HG03196 (cell line): ENCODE measurements around the gene SAMHD1.
"Not testable (repeated sequence)": the region's sequence is repeated elsewhere in the genome, so short reads cannot be mapped to it uniquely, and the experiment has no call there.

Experiments
- ATAC-seq: cut with Tn5 transposase; IDR thresholded peaks from one replicate; pipeline ENCODE4 v1.9.1; 2021; ENCODE audit not compliant: unreplicated experiment

Gene SAMHD1

DNA sequence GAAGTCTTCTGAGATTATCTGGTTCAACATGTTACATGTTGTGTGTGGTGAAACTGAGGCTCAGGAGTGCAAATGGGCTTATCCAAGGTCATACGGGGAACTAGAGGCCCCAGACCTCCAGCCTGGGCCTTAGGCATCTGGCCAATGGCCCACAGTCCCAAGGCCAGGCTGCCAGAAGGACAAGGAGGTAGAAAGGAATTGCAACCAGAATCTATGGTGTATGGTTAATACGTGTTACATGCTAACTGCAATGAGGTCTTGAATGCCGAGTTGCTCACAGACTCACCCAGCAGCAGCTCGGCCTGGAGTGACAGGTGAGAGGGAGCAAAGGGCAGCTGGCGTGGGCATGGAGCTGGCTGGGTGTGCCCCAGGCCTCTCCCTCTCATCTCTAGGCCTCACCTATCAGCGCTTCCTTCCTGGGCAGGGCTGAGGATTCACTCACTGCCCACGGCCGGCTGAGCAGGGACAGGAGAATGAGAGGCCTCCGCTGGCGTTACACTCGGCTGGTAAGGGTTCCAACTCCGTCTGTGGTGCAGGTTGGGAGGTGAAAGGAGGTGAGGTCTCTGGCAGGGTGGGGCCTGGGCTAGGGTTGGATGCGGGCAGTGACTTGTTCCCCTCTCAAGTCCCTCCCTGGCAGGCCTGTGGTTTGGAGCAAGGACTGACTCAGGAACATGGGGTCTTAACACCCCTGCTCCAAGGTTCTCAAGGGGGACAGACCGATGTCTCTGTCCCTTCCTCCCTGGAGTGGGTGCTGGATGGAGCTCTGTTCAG is 75.6 kb downstream of the SAMHD1 start, which contains the start of gene TLDC2:
Gene TLDC2 (plus strand): TSS at position 437 of the 771 bp plus-strand sequence. CDS start 37 bp downstream, at position 474.
- ATAC-seq, result no peak

DNA sequence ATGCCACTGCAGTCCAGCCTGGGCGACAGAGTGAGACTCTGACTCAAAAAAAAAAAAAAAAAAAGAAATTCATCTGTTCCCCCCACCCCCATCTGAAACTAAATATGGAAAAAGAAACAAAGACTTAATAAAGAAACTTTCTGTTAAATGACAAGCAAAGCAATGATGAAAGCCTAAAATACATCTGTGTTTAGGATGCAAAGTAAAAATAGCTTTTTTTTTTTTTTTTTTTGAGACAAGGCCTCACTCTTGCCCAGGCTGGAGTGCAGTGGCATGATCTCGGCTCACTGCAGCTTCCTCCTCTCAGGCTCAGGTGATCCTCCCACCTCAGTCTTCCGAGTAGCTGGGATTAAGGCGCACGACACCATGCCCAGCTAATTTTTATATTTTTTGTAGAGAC is 76.4 kb downstream of the SAMHD1 start:
- not testable (repeated sequence) for ATAC-seq

DNA sequence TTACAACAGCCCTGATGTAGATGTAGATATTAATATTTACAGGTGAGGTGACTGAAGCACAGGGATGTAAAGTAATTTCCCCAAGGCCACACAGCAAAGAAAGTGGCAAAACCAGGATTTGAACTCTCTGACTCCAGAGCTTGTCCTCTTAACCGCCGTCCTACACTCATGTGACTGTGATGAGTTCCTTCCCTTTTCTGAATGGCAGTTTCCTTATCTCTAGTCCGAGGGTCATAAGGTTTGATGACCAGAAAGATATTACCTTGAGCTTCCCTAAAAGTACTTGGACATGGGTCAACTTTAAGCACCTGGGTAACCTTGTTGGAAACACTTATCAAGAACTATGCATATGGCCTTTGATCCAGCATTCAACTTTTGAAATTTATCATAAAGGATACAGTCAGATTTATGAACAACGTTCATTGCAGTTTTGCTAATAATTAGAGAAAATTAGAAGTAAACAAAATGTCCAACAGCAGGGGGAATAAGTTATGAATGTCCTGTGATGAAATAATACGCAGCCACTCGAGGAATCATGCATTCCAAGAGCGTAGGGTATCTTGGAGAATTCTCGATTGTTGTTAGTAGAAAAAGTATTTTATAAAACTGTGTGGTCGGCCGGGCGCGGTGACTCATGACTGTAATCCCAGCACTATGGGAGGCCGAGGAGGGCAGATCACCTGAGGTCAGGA is 77.9 kb downstream of the SAMHD1 start:
- ATAC-seq, result no peak

DNA sequence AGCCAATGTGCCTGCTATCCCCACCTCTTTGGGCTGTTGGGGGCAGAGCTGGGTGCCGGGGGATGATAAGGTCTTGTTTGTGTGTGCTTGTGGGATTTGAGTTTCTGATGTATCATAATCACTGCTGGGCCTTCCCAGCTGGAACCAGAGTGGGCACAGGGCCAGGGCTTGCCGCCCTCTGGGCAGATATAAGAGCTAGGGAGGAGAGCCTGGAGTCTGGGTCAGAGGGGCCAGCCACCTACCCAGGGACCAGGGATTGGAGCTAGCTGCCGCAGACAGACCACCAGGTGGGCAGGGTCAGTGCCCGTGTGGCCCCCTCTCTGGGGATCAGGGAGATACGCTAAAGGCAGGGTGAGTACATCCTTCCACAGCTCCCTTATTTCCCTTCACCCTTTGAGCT is 78.7 kb downstream of the SAMHD1 start:
- no peak for ATAC-seq

DNA sequence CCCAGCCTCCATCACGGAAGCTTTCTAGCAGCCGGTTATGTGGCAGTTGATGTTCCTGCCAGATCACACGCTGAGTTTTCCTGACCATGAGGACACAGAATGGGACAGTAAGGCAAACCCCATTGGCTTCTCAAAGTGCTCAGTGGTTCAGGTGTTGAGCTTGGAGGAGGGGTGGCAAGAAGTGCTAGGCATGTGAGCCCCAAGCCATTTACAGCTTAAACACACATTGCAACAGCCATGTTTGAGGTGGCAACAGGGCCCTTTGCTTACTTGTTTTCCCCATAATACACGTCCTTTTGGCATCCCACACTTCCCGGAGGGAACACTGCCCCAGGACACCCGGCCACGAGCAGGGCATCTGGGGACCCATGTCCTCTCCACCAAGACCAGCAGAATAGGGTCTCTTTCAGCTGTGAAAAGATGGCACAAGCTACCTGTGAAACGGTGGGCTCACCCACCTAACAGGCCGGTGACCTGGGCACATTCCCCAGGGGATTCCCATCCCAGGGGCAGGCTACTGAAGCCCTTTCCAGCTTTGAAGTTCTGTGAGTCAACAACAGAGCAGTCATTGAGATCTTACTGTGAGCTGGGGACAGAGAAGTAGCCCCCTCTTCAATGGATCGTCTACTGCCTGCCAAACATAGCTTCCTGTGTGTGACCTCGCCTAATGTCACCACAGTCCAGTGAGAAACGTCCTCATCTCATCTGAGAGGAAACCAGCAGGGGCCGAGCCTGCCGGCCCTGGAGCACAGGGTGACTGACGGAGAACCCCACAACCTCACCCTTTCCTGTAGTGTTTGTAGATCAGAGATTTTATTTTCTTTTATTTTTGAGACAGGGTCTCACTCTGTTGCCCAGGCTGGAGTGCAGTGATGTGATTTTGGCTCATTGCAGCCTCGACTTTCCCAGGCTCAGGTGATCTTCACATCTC is 79.6 kb downstream of the SAMHD1 start:
- no peak for ATAC-seq

DNA sequence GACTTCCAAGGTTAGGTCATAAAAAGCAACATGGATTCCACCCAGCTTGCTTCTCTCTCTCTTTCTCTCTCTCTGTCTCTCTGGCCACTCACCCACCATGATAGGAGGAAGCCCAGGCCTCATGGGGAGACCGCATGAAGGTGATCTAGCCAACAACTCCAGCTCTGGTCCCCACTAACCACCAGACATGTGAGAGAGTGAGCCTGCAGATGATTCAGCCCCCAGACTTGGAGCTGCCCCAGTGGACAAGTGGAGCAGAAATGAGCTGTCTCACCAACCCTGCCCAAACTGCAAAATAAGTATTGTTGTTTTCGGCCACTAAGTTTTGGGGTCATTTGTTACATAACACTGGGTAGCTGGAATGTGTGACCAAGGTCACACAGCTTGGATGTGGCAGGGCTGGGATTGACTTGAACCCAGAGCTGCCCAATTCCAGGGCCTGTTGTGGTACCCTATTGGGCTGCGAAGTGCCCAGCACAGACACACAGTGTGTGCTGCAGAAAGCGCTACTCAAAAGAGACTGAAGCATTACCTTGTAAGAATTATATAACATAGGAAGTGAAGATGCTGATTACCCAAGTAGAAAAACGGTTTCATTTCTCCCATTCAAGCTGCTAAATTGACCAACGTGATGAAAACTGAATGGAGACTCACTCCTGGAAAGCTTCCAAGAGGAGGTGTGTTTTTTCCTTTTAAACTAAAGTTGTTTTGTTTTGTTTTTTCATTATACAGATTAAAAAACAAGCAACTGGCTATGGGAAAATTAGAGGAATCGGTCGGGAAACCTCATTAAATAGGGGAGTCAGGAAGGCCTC is 84.6 kb downstream of the SAMHD1 start:
- no peak for ATAC-seq

DNA sequence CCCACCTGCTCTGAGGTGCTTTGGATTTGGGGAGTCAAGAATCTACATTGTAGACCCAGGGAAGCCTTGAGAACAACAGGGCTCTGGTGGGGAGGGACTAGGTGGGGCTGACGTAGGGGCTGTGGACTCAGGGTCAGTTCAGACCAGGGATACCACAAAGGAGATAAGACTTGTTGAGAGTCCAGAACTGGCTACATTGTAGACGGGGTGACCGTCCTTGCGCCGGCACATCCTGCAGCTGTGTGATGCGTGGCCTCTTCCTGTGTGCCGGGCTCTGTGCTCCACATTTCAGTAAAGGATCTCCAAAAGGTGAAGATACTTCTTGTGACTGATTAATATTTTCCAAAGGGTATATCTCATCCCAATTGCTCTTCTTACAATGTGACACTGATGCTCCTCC is 85.3 kb downstream of the SAMHD1 start:
- no peak for ATAC-seq

DNA sequence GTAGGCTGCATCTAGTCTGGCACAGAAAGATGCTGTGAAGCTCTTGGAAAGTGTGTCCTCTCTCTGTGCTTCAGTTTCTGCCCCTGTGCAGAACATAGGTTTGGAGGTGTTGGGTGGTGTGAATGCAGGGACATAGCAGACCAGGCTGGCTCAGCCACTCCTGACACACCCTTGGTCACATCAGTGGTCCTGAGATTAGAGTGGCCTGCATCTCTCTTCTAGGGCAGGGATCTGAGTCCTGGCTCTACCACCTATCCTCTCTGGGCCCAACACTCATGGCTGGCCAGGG is 85.7 kb downstream of the SAMHD1 start:
- no peak for ATAC-seq

DNA sequence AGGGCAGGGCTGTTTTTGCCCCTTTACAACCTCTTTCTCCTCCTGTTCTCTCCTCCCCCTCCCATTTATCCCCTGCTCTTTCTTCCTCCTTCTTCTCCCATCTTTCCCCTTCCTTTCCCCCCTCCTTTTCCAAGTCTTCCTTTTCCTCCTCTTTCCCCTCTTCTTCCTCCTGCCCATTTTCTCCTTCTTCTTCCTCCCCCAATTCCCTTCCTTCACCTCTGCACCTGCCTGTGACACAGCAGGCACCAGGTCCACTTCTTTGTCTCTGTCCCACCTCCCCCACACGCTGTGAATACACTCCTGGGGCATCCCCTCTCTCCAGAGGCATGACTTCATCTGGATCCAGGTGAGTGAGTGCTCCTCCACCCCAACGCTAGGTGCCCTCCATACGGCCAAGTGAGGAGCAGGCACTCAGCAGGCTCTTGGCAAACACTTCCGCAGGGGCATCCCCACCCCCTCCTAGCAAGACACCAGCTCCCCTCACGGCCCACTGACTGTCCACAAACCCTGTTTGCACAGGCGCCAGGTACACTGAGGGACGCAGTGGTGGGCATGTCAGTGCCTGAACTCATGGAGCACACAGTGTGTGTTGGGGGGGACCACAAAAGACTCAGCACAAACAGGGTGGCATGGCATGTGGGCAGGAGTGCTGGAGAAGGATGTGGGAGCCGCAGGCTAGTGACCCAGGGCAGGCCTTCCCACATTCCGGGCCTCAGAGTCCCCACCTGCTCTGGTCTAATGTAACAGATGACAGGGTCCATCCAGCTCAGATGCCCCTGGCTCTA is 86.2 kb downstream of the SAMHD1 start:
- ATAC-seq, result no peak

DNA sequence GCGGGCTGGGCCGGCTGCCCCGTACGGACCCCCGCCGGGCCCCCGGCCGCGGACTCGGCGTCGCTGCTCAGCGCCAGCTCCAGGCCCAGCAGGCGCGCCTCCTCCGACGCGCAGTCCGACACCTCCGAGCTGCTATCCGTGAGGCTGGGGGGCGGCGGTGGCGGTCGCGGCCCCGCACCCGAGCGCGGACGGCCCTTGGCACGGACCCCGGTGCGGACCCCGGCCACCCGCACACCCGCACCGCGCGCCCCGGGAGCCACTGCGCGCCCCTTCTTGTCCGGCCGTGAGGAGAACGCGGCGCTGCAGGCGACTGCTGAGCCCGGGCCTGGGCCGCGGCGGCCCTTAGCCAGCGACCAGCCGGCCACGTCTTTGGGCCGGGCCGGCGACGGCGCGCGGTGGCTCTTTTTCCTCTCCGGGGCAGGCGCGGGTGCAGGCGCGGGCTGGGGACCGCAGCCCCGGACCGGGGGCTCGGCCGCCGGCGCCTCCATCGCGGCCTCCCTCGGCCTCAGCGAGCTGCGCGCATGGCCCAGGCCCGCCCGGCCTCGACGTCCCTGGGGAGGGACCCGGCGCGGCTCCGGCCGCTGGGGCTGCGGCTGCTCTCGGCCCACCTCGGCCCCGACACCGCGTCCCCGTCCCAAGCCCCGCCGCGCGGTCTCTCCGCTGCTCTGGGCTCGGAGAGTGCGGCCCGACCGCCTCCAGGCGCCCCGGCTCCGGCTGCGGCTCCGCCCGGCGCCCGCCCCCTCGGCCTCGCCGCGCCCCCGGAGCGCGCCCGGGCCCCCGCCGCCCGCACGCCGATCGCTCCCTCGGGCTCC is 88.4 kb downstream of the SAMHD1 start:
- peak; percentile 41 for ATAC-seq

DNA sequence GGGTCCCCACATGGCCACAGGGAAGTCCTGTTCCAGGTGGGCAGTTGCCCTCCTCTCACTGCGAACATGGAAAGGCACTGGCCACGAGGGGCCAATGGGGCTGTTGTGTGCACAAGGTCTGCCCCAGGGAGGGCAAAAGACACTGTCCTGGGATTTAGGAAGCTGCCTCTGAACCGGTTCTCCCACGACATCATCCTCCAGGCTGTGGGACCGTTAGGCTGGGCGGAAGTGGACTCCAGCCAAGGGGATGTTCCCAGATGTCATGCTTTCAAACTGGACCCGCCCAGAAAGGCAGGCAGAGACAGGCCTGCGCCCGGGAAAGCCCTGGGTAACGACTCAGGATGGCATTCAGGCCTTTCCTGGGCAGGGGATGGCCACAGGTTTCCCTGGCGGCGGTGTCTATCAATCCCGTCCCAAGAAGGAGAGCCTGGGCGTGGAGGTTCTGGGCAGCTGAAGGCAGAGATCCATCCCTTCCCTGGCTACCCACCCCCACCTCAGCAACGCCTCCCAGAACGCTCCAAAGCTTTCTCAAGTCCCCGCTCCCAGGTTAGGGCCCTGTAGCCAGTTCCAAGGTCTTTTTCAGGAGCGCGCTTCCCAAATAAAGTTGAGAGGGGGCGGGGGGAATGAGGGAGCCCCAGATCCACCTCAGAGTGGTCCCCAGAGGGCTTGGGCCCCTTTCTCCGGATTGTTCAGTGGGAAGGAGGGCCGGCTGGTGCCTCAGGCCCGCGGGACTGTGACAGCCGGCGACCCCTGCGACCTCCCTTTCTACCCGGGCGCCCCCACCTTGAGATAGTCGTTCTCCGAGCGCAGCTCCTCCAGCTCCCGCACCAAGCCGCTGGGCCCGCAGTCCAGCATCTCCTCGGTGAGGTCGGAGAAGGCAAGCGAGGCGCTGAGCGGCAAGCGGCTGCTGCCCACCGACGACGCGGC is 89.4 kb downstream of the SAMHD1 start:
- ATAC-seq, result no peak

DNA sequence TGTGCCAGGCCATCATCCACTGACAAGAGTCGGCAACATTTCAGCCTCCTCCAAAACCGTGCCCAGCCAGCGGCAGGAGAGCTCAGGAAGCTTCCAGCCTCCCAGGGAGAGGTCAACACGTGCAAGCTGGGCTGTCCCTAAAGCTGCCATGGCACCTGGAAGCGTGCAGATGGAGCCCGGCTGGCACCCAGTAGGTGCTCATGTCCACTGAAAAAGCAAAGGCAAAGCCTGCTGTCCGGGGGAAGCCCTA is 90.0 kb downstream of the SAMHD1 start:
- ATAC-seq, result no peak

DNA sequence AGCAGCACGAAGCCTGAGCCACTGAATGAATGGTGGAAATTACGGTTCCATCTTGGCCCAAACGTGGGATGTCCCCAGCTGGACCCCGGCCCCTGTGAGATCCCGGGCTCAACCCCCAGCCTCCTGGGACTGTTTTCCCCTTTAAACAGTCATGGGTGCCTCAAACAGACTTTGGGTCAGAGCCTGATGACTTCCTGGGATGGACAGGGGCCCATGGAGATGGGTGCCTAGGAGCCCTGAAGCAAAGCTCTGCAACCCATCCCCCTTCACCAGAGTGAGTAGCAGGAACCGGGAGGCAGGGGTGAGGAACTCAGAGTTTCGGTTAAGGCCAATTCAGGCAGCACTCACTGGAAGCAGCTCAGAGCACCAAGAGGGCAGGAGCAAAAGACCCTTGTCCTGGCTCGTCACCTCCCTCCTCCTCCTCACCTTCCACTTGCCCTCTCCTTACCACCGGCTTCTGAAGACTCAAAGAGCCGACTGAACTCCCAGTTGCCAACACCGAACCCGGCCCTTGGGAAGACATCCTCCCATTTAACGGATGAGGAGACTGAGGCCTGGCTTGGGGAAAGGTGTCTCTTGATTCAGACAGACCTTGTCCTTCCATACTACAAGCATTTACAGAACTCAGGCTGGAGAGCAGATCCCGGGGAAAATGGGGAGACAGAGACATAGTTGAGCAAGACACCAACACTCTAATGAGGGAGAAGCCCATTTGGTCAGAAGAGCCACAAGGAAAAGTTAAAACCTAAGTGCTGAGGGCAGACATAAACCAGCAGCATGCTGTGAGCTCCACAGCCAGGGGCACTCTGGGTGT is 90.5 kb downstream of the SAMHD1 start:
- no peak for ATAC-seq

DNA sequence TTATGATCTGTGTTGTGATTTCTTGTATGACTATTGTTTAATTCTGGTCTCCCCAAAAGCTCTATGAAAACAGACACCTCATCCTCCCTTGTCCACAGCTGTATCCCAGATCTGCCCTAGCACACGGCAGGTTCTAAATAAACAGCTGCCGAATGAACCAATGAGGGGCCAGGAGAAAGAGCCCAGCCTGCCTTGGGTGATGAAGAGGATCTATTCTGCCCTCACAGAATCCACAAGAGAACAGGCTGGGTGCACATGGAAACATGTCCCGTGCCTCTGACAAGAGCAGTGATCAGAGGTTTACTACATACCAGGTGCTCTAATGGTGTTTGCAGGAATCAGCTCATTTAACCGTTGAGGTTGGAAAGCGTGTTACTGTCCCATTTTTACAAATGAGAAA is 91.2 kb downstream of the SAMHD1 start:
- no peak for ATAC-seq

DNA sequence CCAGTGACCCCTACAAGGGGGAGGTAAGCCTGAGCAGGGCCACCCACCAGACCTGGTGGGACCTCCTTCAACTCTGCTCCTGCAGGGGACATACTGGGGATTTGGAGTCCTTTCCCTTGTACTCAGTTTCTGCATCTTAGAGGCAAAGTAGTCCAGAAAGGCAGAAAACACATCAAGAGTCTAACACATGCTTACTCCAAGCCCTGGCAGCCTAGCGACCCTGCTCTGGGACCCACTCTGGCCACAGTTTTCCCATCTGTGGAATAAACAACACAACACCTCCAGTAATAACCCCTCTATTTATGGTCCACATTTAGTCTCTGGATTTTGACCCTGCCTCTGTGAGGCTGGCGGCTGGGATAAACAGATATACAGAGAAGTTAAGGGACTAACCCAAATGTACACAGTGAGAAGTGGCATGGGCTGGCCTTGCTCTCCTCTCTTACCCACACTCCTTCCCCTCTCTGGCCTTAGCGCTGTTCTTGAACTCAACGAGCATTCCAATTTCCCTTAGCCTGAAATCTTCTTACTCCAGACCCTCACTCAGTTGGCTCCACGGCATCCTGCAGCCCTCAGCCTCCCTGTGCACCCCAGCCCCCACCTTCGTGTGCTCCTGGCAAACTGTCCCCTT is 91.7 kb downstream of the SAMHD1 start:
- ATAC-seq, result no peak

DNA sequence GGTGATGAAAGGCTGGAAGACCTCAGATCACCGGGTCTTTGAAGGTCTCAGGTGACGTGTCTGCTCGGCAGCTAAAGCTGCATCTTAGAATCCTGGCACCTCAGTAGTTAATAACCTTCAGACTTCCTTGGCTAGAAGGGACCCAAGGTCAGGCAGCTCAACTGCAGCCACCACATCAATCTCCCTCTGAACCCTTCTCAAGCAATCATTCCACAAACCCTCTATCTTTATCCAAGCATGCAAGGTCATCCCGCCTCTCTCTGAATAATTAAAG is 92.3 kb downstream of the SAMHD1 start:
- ATAC-seq, result no peak
